GM18907 (cell line): ENCODE results near the gene CYP26B1.

Experiments
- ATAC-seq: cut with Tn5 transposase; IDR thresholded peaks from one replicate; pipeline ENCODE4 v1.9.1; 2021; ENCODE audit warnings: mild to moderate bottlenecking, moderate library complexity; ENCODE audit not compliant: unreplicated experiment

The CYP26B1 gene

DNA sequence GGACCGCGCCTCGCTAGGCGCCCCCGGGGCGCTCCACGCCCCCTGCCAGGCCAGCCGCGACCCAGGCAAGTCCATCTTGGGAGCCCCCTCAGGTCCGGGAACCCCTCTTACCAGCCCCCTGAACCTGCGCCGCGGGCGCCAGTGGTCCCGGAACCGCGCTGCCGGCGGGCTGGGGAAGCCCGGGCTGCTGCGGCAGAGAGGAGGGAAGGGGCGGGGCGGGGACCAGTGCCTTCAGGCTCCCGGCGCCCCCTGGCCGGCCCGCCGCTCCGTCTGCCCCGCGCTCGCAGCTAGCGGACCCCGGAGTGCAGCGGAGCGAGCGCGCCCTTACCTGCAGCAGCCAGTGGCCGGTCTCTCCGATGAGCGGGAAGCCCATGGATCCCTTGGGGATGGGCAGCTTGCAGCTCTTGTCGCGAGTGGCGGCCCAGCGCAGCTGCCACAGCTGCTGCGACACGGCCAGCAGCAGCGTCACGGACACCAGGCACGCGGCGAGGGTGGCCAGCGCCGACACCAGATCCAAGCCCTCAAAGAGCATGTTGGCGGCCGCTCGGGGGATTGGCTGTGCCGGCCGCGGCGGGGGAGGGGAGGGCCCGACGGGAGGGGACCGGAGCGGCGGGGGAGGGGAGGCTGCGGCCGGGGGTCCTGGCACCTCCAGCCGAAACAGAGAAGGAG is at the start of gene CYP26B1:
Gene CYP26B1 (minus strand): TSS at position 560 of the 669 bp plus-strand sequence. CDS start 28 bp downstream, at position 532.
- no peak for ATAC-seq

DNA sequence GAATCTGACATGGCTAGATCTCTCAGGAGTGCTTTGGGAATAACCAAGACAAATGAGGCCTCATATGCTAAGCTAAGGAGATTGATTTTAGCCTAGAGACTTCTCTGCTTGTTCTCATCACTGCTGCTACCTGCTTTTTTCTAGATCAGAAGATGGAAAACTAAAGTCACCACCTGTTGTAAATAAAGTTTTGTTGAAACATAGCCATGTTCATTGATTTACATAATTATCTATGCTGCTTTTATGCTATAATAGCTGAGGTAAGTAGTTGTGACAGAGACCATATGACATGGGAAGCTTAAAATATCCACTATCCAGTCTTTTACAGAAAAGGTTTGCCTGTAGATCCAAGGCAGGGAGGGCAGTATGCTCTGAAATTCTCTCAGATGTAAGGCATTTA is 46.1 kb upstream of the CYP26B1 start:
- no peak for ATAC-seq

DNA sequence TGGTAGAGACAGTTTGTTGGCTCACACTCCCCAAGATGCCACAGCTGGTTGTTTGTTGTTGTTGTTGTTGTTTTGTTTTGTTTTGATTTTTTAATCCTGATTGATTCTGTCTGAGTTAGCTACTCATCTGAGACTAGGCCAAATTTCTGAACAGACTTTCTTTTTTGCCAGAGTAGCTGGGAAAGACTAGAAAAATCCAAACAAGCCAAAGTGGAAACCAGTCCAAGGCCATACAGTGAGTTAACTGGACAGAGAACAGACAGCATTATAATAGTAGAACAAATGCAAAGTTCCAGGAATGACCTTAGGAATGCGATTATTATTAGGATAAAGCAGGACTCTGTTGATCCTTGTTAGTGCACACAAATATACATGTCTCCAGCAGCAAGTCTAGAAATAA is 43.8 kb upstream of the CYP26B1 start:
- no peak for ATAC-seq

- no peak for ATAC-seq
These were observed 37.5 kb upstream of the CYP26B1 start for GRCh38 chr2:72185206-72185605.

DNA sequence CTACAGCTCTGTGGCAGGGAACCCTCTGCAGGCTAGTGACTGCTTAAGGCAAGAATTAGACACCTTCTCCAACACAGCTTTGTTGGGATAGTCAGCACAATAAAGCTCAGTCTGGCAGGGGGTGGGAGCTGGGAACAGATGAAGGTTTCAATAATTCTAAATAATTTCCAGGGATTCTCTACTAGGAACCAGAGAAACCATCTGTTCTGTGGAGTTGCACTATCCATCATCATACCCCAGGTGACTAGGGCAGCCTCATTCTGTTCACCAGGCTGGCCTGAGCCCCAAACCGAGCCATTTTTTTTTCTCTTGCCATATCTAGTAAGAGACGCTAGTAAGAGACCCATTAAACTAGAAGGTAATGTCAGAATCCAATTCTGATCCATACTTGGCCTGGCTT is 35.8 kb upstream of the CYP26B1 start:
- no peak for ATAC-seq

DNA sequence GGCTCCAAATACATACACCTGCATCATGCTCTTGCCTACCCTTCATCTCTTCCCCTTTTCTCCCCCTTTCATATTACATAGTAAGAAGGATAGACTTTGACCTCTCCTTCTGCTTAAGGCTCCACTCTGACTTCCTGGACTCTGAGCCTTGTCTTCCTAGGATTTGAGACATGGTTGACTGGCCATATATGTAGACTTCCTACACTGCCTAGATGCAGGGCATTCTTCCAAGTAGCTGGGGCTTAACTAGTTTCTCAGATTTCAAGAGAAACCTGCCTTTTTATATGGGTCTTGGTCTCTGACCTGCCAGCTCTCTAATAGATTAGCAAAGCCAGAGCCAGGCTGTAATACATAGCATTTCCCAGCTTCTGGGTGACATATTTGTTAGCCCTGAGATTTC is 35.4 kb upstream of the CYP26B1 start:
- no peak for ATAC-seq

GRCh38 chr2:72182547-72182946 is 34.9 kb upstream of the CYP26B1 start:
- no peak for ATAC-seq

- ATAC-seq: no peak
These were observed 34.0 kb upstream of the CYP26B1 start for GRCh38 chr2:72181616-72182015.

- ATAC-seq: no peak
These were observed 32.7 kb upstream of the CYP26B1 start for GRCh38 chr2:72180351-72180750.

GRCh38 chr2:72178551-72178950 is 30.9 kb upstream of the CYP26B1 start:
- ATAC-seq: no peak

DNA sequence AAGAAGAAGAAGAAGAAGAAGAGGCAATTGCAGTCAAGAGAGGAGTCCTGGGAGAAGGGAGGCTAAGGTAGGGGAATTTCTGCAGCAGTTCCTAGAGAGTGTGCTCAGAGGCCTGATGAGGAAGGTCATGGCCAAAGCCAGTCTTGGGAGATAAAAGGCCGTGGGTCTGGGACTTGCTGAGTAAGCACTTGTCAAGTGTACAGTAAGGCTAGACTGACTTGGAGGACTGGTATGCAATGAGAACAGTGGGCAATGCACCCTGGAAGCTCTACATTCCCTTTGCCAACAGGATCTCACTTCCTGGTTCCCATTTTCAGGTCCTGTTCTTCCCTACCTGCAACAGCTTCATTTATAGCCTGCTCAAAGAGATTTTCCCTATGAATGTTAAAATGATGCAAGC is 28.6 kb upstream of the CYP26B1 start:
- ATAC-seq: no peak

DNA sequence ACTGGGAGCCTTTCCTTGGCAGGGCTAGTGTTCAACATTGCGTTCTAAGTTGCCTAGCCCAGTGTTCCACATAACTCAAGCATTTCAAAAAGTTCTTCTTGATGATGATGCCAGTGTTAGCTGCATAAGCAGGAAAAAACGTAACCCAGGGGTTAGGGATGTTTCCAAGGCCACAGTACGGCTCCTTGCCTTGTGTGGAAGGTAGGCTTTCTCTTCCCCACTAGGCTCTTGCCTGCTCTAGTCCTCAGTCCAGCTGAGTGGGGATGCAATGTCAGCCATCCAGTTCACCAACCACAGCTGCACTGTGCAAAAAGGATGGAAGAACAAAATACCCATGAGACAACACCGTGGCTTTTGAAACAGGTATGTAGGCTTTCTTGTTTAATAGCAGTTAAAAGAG is 28.0 kb upstream of the CYP26B1 start:
- ATAC-seq: no peak

DNA sequence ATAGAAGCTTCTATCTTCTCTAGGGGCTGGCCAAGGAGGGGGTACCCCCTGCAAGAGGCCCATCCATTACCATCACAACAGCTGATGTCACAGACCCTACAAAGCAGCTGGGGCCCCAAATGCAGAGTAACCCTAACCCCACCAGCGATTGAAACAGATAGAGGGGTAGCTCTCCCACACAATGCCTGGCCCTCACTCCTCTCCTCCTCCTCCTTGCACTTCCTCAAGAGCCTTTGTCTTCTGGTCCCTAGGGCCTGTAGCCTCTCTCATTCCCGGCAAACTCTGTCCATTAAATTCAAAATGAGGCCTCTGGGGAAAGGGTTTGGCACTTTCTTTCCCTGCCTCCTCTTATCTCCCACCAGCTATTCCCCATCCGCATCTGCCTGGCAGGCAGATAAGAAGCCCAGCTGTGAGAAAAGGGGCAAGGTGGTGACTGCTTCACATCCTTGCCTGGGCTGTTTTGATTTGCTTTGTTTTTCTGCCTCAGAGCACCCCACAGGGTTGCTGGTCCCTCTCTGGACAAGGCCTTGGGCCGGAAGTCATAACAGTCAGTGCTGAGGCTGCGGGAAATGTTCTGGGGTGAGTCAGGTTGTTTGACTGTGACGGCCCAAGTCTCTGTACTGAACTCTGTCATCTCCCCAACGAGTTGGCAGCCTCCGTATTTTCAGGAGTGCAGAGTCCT is 26.1 kb upstream of the CYP26B1 start:
- no peak for ATAC-seq

GRCh38 chr2:72172478-72172877 is 24.8 kb upstream of the CYP26B1 start:
- no peak for ATAC-seq

GRCh38 chr2:72166279-72166678 is 18.6 kb upstream of the CYP26B1 start:
- ATAC-seq: no peak

DNA sequence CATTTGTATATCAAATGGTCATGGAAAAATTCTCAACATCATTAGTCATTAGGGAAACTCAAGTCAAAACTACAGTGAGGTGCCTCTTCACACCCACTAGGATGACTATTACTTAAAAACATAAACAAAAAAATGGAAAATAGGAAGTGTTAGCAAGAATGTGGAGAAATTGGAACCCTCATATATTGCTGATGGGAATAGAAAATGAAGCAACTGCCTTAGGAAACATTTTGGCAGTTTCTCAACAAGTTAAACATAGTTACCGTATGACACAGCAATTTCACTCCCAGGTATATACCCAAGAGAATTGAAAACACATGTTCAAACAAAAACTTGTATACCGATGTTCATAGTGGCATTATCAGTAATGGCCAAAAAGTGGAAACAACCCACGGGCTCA is 18.1 kb upstream of the CYP26B1 start:
- ATAC-seq: no peak

- no peak for ATAC-seq
These were observed 14.9 kb upstream of the CYP26B1 start for GRCh38 chr2:72162574-72162973.

GRCh38 chr2:72159211-72159993 is 11.7 kb upstream of the CYP26B1 start:
- ATAC-seq: no peak

DNA sequence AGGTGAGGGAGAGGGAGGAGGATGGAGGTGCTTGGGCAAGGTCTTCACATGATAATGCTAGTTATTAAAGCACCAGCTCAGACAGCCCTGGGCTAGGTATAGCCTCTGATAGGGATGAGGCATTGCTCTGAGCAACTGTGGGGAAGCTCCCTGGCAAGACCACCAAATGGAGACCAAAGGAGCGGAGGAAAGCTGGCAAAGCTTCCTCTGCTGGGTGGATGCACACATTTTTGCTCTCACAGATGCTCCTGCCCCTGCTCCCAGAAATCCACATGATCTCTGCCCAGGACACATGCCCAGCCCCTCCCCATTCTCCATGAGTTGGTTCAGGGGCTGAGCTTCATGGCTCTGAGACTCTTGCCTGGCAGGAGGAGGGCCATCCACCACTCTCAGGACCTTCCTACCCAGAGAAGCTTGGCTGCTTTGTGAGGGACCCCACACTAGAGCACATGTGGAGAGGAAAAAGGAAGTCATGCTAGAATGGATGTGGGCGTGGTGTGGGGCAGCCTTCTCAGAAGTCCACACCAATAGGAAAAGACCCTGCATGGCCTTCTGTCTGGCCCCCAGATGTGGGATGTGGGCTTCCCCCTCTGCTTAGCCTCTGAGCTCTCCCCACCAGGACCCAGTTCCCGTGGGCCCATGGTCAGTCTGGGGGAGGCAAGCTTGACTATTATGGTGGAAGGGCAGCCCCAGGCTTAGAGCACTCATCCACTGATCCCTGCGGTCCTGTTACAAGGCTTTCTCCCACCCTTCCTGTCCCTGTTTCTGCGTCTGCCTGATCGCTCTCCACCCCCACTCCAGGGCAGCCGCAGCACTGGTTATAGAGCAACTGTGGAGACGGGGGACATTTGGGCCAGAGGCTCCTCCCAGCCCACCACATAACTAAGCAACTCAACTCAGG is 10.5 kb upstream of the CYP26B1 start:
- ATAC-seq: no peak

- ATAC-seq: no peak
These were observed 9.2 kb upstream of the CYP26B1 start for GRCh38 chr2:72156872-72157271.

DNA sequence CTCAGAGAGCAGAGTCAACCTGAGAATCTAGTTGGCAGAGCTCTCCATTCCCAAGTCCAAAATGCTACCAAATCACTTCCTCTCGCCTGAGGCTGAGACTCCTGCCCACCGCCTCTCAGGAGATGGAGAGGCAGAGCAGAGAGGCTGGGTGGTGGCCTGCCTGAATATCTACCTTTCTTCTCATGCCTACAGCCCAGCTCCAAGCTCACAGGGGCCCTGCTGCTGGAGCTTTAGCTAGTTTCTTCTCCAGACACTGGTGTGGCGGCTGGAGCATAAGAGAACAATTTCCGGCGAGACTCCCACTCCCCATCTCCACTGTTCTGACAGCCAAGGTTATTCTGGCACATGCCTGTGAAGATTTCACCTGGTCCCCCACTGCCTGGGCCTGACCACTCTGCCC is 8.1 kb upstream of the CYP26B1 start:
- no peak for ATAC-seq
